CD4-positive, alpha-beta T cell treated with Interleukin-21 for 1 hour (primary cell): ENCODE measurements around the gene SESTD1.
"Not testable (repeated sequence)": the region's sequence is repeated elsewhere in the genome, so short reads cannot be mapped to it uniquely, and the experiment has no call there.

Source experiments
- DNase-seq: peaks from one replicate; pipeline ENCODE4 v3.0.0-alpha.2; 2020

Gene SESTD1

DNA sequence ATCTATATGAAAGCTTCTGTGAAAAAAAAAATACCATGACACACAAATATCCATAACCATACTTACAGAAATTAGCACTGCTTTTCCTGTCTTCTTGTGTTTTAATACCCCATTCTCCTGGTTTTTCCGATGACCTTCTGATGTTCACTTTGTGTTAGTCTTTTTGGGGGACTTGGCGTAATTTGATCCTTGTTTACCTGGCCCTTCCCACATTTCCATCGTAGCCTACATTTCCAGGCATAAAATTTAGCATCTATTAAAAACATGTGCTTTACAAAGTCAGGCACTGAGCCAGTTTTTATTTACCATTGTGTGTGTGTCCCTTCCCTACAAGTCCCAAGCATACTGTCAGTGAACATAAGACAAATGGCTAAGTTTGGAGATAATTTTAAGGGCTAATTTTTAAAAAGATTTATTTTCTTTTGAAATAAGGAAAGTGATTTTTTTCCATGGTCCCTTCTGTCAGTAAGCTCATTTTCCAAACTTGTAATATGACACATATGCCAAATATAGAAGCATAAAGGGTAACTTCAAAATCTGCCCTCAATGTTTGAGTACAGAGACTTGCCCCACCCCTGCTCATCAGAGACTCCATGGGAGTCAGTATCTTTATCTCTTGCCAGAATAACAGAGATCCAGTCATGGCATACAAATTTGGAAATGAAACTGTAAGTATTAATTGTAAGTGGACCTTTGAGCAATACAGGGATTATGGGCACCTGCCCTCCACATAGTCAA, 27.3 kb downstream of the SESTD1 start:
- no peak for DNase-seq

DNA sequence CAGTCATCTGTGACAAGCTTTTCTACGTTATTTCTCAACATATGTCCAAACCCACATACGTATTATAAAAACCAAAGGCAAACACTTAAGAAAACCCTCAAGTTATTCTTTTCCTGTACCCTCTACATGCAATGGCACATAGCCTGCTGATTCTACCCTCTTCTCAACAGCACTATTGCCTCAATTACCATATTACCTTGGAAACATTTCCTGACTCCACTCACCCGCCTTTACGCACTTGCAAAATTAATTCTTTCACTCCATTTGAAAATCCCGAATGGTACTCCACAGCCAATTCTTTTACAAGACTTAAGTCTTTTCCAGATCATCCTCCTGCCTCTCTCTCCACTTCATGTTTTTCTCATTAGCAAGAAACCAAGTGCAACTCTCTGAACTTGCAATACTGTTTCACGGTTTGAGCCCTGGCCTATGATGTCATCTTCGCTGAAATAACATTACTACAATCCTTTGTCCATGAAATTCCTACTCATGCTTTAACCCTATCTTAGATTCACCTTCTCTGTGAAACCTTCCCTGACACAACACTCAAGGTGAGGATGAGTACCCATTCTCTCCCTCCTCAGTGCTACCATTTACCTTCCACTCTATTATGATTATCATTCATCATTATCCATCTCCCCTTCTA, 29.0 kb downstream of the SESTD1 start:
- no peak for DNase-seq

GRCh38 chr2:179234658-179235240, 29.9 kb downstream of the SESTD1 start:
- DNase-seq = no peak

DNA sequence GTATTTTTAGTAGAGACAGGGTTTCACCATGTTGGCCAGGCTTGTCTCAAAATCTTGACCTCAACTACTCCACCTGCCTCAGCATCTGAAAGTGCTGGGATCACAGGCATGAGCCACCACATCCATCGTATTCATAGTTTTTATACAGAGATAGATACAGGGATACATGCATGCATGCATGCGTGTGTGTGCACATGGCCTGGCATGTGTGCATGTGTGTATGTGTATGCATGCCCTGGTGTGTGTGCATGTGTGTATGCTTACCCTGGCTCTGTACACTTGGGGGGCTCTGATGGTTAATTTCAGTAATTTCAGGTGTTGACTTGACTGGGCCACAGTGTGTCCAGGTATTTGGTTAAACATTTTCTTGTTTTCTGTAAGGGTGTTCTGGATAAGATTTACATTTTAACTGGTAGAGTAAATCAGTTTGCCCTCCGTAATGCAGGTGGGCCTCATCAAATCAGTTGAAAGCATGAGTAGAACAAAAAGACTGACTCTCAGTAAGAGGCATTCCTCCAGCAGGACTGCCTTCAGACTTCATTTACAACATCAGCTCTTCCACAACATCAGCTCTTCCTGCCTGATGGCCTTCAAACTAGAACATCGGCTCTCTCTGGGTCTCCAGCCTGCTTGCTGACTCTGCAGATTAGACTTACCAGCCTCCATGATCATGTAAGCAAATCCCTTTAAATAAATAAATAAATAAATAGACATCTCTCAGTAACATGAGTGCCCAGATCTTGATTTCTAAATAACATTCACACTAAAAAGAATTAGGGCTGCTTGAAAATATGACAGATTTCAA, 30.8 kb downstream of the SESTD1 start:
- no peak for DNase-seq

GRCh38 chr2:179233083-179233490, 31.5 kb downstream of the SESTD1 start:
- no peak for DNase-seq

- no peak for DNase-seq
These were observed 37.7 kb downstream of the SESTD1 start for GRCh38 chr2:179226961-179227259.

DNA sequence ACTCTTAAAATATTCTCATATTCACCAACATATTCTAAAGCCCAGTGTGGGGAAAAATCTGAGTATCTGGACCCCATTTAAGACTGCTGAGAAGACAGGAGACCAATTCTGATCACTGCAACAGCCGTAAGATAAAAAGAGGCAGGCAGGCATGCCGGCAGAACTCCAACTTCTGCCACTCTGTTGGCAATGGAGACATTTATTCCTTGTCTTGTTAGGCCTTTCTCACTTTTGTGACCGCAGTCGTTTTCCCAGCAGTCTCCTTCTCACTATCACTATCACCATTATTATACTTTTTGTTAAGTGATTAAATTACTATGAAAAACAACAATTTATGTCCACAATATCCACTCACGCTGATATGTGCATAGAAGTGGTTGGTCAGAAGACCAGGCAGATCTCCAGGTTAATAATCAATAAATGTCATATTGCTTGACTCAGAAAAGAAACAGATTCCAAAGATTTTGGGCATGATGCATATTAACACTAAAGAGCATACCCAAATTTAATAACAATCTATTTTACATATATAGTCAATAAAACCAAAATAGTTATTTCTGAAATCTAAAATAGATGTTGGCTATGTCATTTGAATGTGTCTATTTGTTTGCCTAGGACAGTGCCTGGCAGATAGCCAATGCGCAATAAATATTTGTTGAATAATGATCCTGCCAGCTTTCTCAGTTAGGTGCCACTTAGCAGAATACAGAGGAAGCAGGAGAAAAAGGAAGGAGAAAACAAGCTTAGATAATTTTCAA, 38.2 kb downstream of the SESTD1 start:
- DNase-seq = no peak

GRCh38 chr2:179224361-179224760, 40.3 kb downstream of the SESTD1 start:
- DNase-seq = no peak

DNA sequence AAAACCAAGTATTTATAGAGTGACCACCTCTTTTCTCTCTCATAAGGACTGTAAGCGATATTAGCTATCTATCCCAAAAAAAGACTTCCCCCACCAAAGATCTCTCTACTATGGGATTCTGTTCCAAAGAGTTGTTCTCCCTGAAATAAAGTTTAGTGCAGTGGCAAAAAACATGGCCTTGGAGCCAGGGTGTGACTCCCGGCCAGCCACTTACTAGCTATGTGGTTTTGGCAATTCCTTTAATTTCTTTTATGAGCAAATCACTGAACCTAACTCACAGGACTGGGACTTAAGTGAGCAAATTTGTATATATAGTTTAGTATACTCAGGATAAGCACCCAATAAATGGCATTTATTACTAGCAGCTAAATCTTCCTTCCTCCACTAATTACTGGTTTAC, 42.6 kb downstream of the SESTD1 start:
- DNase-seq = no peak

DNA sequence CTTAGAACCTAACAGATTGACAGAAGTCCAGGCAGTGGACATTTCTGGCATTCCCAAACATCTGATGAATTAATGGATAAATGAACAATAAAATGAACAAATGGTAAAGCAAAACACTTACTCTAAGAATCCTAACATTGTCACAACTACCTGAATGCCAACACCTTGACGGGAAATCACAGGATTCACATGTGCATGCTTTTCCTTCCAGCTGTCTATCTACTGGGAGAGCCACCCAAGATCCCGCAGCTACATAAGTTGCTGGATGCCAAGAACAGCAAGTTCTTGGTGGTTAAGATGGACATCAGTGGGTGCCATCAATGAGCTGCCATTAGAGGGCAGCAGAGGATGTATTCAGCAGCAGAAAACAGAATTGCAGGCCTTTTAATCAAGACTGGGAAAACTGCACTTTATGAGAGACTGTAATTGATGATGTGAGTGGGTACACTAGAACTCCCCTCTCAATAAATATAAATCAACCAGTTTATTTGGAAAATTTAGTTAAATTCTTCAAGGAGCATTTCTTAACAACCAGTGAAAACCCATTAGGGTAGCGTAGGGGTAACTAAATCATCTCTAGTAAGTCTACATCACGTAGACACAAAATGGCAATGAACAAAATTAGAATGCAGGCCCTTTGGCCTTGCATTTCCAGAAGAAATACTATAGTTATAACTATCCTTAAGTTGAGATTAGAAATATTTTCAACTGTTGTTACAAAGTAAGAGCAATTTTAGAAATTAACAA, 45.6 kb downstream of the SESTD1 start:
- peak; percentile 54 for DNase-seq

GRCh38 chr2:179214671-179215070, 50.0 kb downstream of the SESTD1 start:
- not testable (repeated sequence) for DNase-seq

DNA sequence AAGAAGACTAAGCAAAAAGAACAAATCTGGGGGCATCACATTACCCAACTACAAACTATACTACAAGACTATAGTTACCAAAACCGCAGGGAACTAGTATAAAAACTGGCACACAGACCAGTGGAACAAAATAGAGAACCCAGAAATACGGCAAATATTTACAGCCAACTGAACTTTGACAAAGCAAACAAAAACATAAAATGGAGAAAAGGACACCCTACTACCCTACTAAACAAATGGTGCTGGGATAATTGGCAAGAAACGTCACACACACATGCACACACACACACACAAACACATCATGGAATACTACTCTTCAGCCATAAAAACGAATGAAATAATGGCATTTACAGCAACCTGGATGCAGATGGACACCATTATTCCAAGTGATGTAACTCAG, 53.3 kb downstream of the SESTD1 start:
- no peak for DNase-seq

DNA sequence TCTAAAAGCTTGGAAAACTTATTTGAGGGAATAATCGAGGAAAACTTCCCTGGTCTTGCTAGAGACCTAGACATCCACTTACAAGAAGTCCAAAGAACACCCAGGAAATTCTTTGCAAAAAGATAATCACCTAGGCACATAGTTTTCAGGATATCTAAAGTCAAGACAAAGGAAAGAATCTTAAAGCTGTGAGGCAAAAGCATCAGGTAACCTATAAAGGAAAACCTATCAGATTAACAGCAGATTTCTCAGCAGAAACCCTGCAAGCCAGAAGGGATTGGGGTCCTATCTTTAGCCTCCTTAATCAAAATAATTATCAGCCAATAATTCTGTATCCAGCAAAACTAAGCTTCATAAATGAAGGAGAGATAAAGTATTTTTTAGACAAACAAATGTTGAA, 56.4 kb downstream of the SESTD1 start:
- DNase-seq = not testable (repeated sequence)

DNA sequence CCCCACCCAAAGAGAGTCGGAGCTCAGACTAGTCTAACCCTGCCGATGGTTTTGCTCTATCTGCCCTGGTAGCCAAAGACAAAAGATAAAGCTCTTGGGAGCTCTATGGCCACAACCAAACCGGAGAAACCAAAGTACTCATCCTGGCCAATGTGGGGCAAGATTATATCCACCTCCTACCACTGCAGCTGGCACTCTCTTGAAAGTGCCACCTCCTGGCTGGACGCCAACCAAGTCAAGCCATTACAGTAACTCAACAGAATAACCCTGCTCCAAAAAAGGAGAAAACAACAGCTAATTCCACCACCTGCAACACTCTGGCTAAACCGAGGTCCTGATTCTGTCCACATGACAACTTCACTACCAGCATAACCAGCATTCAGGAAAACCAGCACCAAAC, 57.6 kb downstream of the SESTD1 start:
- DNase-seq = no peak

GRCh38 chr2:179201869-179202268, 62.8 kb downstream of the SESTD1 start:
- no peak for DNase-seq

DNA sequence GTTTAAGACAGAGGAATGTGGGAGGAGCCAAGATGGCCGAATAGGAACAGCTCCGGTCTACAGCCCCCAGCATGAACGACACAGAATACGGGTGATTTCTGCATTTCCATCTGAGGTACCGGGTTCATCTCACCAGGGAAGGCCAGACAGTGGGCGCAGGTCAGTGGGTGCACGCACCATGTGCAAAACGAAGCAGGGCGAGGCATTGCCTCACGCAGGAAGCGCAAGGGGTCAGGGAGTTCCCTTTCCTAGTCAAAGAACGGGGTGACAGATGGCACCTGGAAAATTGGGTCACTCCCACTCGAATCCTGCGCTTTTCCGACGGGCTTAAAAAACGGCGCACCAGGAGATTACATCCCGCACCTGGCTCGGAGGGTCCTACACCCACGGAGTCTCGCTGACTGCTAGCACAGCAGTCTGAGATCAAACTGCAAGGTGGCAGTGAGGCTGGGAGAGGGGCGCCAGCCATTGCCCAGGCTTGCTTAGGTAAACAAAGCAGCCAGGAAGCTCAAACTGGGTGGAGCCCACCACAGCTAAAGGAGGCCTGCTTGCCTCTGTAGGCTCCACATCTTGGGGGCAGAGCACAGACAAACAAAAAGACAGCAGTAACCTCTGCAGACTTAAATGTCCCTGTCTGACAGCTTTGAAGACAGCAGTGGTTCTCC, 68.6 kb downstream of the SESTD1 start:
- DNase-seq = not testable (repeated sequence)

- no peak for DNase-seq
These were observed 69.5 kb downstream of the SESTD1 start for GRCh38 chr2:179195141-179195540.

GRCh38 chr2:179193759-179194394, 70.8 kb downstream of the SESTD1 start:
- DNase-seq = no peak

GRCh38 chr2:179191110-179191509, 73.5 kb downstream of the SESTD1 start:
- no peak for DNase-seq

- no peak for DNase-seq
These were observed 78.5 kb downstream of the SESTD1 start for GRCh38 chr2:179186126-179186525.

DNA sequence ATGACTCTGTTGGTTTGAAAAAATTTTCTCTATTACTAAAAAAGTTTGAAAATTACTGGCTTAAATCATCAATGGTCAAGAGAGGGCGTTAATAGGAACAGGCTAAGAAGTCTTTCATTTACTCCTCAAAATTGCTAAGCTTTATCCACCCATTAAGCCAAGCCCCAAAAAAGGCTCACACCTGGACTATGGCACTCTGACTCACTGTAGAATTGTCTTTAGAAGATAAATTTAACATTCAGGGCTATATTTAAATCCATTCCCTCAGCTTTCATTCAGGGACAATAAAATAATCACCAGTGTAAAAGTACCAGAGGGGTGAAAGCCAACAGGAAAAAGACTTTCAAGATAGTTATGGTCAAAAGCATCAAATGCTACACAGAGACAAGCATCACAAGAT, 80.0 kb downstream of the SESTD1 start:
- no peak for DNase-seq
